HepG2 (cell line): ENCODE results near the gene EPB41L1. TPM values are rescaled to one million over a fixed set of nuclear protein-coding genes. Genes with fewer than 3 reads are reported as not detected.

Experiments used
- ADNP ChIP-seq: sonication (generic); formaldehyde crosslinking; IDR thresholded peaks from 2 replicates; pipeline ENCODE4 v1.4.0; 2020; ENCODE audit warnings: missing genetic modification reagents
- CEBPG ChIP-seq: IDR thresholded peaks from 2 replicates; pipeline ENCODE4 v1.6.1; 2016
- ETV6 ChIP-seq: sonication (generic); formaldehyde crosslinking; conservative IDR thresholded peaks from 2 replicates; pipeline ENCODE4 v1.4.0; 2020; ENCODE audit warnings: missing genetic modification reagents
- FOXA3 ChIP-seq: IDR thresholded peaks from 2 replicates; pipeline ENCODE4 v1.6.1; 2016; ENCODE audit warnings: missing genetic modification reagents, missing compliant biosample characterization
- HES4 ChIP-seq: sonication (generic); formaldehyde crosslinking; IDR thresholded peaks from 2 replicates; pipeline ENCODE4 v1.9.0; 2021; ENCODE audit warnings: mild to moderate bottlenecking, missing genetic modification reagents, borderline replicate concordance
- HIC2 ChIP-seq: sonication (generic); formaldehyde crosslinking; IDR thresholded peaks from 2 replicates; pipeline ENCODE4 v1.9.0; 2022; ENCODE audit warnings: low read depth, missing genetic modification reagents
- MAX ChIP-seq: IDR thresholded peaks from 2 replicates; pipeline ENCODE4 v1.6.1; 2012; ENCODE audit warnings: inconsistent platforms
- MXD4 ChIP-seq: IDR thresholded peaks from 2 replicates; pipeline ENCODE4 v1.6.1; 2016; ENCODE audit warnings: mild to moderate bottlenecking, missing biosample characterization, missing genetic modification reagents
- NFE2L1 ChIP-seq: sonication (generic); formaldehyde crosslinking; IDR thresholded peaks from 2 replicates; pipeline ENCODE4 v1.4.0; 2020; ENCODE audit warnings: missing genetic modification reagents, mild to moderate bottlenecking, borderline replicate concordance
- RXRA ChIP-seq: sonication (generic); formaldehyde crosslinking; IDR thresholded peaks from 2 replicates; pipeline ENCODE4 v1.5.1; 2020; ENCODE audit warnings: missing genetic modification reagents
- SKI ChIP-seq: fragments of 450-650 bp; IDR thresholded peaks from one replicate; pipeline ENCODE4 v1.6.1; 2018; ENCODE audit warnings: mild to moderate bottlenecking; ENCODE audit not compliant: partially characterized antibody
- SOX13 ChIP-seq, 3 experiments: fragments of 450-650 bp in 1 of 3; sonication (generic) in 1 of 3; formaldehyde crosslinking in 1 of 3; IDR thresholded peaks in 2 of 3; conservative IDR thresholded peaks in 1 of 3; 2 replicates each; pipeline versions ENCODE4 v1.5.0 to v1.6.1; 2016 to 2020; ENCODE audit warnings: antibody characterized with exemption in 1 of 3, mild to moderate bottlenecking in 1 of 3, missing compliant biosample characterization in 1 of 3, missing genetic modification reagents in 1 of 3, moderate library complexity in 1 of 3
- TEAD2 ChIP-seq: sonication (generic); formaldehyde crosslinking; IDR thresholded peaks from 2 replicates; pipeline ENCODE4 v1.9.0; 2021; ENCODE audit warnings: missing genetic modification reagents
- XBP1 ChIP-seq: sonication (generic); formaldehyde crosslinking; IDR thresholded peaks from 2 replicates; pipeline ENCODE4 v1.5.0; 2020; ENCODE audit warnings: missing genetic modification reagents
- ZMAT3 ChIP-seq: sonication (generic); formaldehyde crosslinking; conservative IDR thresholded peaks from 2 replicates; pipeline ENCODE4 v1.7.0; 2021; ENCODE audit warnings: missing genetic modification reagents
- ZNF136 ChIP-seq: sonication (generic); formaldehyde crosslinking; IDR thresholded peaks from 2 replicates; pipeline ENCODE4 v1.8.1; 2022; ENCODE audit warnings: low read depth, mild to moderate bottlenecking, moderate library complexity, missing genetic modification reagents
- ZNF180 ChIP-seq: sonication (generic); formaldehyde crosslinking; IDR thresholded peaks from 2 replicates; pipeline ENCODE4 v1.4.0; 2020; ENCODE audit warnings: low read depth, missing genetic modification reagents, borderline replicate concordance
- ZNF329 ChIP-seq: sonication (generic); formaldehyde crosslinking; IDR thresholded peaks from 2 replicates; pipeline ENCODE4 v1.9.0; 2021; ENCODE audit warnings: low read depth, mild to moderate bottlenecking, missing genetic modification reagents
- ZNF513 ChIP-seq: sonication (generic); formaldehyde crosslinking; conservative IDR thresholded peaks from 2 replicates; pipeline ENCODE4 v1.5.0; 2020; ENCODE audit warnings: missing genetic modification reagents
- ZNF749 ChIP-seq: sonication (generic); formaldehyde crosslinking; IDR thresholded peaks from 2 replicates; pipeline ENCODE4 v1.8.0; 2022; ENCODE audit warnings: mild to moderate bottlenecking, missing genetic modification reagents, moderate library complexity, borderline replicate concordance
- ZNF761 ChIP-seq: sonication (generic); formaldehyde crosslinking; conservative IDR thresholded peaks from 2 replicates; pipeline ENCODE4 v1.4.0; 2020; ENCODE audit warnings: mild to moderate bottlenecking, missing genetic modification reagents
- polyA plus RNA-seq, 8 experiments: library from polyadenylated mRNA; depleted of rRNA in 3 of 8; stranded (reverse) in 7 of 8; unstranded in 1 of 8; fragments of >200 nt; fragmentation: Illumina TruSeq in 4 of 8; extraction: Trizol in 4 of 8; gene quantifications; 2 replicates each; pipeline versions ENCODE4 v1.2.1 to v1.2.3, GENCODE V29; 2011 to 2016; ENCODE audit warnings: low read depth in 4 of 8, missing spikeins in 1 of 8, mixed read lengths in 1 of 8; ENCODE audit not compliant: insufficient read depth in 1 of 8
- total RNA-seq, 5 experiments: library from RNA; depleted of rRNA; stranded (reverse); fragments of >200 nt; fragmentation: Illumina TruSeq; extraction: Trizol; gene quantifications; 2 replicates each; pipeline ENCODE4 v1.2.3, GENCODE V29; 2016; ENCODE audit warnings: low read depth in 1 of 5
- TF ChIP-seq, protein P1 (sequence below): sonication (generic); formaldehyde crosslinking; IDR thresholded peaks from 2 replicates; pipeline ENCODE4 v1.4.0; 2020; ENCODE audit warnings: missing genetic modification reagents, borderline replicate concordance

EPB41L1 gene
- total and polyA plus RNA-seq, 2 of the 13 experiments (the other 11 are each of a cell fraction or from before 2014, with no cell fraction given) = 16.7 to 39.0 TPM

GRCh38 chr20:36238760-36239159, 84.2 kb downstream of the EPB41L1 start (continued):
- TF ChIP-seq NFE2L1 (CRISPR knock-in tag) (no peak), ADNP (CRISPR knock-in tag) (no peak), ZNF136 (CRISPR knock-in tag) (no peak), TEAD2 (CRISPR knock-in tag) (no peak), FOXA3 (CRISPR knock-in tag) (peak; percentile 71), HIC2 (CRISPR knock-in tag) (no peak), XBP1 (CRISPR knock-in tag) (no peak), ZNF329 (CRISPR knock-in tag) (no peak), ZNF180 (no peak), ZNF749 (CRISPR knock-in tag) (no peak), MAX (no peak), ETV6 (no peak), ZNF761 (no peak), MXD4 (CRISPR knock-in tag) (no peak), CEBPG (CRISPR knock-in tag) (peak; percentile 78), SKI (no peak), SOX13 (IDR thresholded peaks at IDR 0.05) (no peak), SOX13 (CRISPR knock-in tag; conservative IDR thresholded peaks at IDR 0.05 in 1 of 2, IDR thresholded peaks at IDR 0.05 in 1 of 2) (0 out of 4 replicates have a peak, but pooled peaks of 1 of the 2 experiments have one; percentile 11), ZNF513 (no peak), ZMAT3 (CRISPR knock-in tag) (no peak), HES4 (CRISPR knock-in tag) (no peak), RXRA (CRISPR knock-in tag) (no peak)
- TF ChIP-seq, protein P1, sequence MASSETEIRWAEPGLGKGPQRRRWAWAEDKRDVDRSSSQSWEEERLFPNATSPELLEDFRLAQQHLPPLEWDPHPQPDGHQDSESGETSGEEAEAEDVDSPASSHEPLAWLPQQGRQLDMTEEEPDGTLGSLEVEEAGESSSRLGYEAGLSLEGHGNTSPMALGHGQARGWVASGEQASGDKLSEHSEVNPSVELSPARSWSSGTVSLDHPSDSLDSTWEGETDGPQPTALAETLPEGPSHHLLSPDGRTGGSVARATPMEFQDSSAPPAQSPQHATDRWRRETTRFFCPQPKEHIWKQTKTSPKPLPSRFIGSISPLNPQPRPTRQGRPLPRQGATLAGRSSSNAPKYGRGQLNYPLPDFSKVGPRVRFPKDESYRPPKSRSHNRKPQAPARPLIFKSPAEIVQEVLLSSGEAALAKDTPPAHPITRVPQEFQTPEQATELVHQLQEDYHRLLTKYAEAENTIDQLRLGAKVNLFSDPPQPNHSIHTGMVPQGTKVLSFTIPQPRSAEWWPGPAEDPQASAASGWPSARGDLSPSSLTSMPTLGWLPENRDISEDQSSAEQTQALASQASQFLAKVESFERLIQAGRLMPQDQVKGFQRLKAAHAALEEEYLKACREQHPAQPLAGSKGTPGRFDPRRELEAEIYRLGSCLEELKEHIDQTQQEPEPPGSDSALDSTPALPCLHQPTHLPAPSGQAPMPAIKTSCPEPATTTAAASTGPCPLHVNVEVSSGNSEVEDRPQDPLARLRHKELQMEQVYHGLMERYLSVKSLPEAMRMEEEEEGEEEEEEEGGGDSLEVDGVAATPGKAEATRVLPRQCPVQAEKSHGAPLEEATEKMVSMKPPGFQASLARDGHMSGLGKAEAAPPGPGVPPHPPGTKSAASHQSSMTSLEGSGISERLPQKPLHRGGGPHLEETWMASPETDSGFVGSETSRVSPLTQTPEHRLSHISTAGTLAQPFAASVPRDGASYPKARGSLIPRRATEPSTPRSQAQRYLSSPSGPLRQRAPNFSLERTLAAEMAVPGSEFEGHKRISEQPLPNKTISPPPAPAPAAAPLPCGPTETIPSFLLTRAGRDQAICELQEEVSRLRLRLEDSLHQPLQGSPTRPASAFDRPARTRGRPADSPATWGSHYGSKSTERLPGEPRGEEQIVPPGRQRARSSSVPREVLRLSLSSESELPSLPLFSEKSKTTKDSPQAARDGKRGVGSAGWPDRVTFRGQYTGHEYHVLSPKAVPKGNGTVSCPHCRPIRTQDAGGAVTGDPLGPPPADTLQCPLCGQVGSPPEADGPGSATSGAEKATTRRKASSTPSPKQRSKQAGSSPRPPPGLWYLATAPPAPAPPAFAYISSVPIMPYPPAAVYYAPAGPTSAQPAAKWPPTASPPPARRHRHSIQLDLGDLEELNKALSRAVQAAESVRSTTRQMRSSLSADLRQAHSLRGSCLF (CRISPR knock-in tag) = no peak
